Measurements from ENCODE around the gene PATL2.
"Not testable (repeated sequence)": the region's sequence is repeated elsewhere in the genome, so short reads cannot be mapped to it uniquely, and the experiment has no call there.

PATL2 gene

DNA sequence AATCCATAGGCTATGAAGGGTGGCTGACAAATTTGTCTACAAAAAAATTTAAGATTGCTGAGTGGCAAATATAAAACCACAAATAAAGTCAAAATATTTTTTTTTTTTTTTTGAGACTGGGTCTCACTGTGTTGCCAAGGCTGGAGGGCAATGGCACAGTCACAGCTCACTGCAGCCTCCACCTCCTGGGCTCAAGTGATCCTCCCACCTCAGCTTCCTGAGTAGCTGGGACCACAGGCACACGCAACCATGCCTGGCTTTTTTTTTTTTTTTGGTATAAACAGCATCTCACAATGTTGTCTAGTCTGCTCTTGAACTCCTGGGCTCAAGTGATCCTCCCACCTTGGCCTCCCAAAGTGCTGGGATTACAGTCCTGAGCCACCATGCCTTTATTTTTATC lies 20.9 kb downstream of the PATL2 start:
- H3K4me3 Mint-ChIP-seq; H3K27ac Mint-ChIP-seq; DNase-seq; ATAC-seq (replicated peaks); H3K27me3 Mint-ChIP-seq: not testable (repeated sequence)
- Mint-ChIP-seq H3K4me1 (peaks cover 13 to 24% of the 10 kb centered on the region in 2 donors), H3K9me3 (peaks cover 9 to 10% of the 10 kb centered on the region in 2 donors), H3K36me3 (peaks cover 13 to 22% of the 10 kb centered on the region in 2 donors)

DNA sequence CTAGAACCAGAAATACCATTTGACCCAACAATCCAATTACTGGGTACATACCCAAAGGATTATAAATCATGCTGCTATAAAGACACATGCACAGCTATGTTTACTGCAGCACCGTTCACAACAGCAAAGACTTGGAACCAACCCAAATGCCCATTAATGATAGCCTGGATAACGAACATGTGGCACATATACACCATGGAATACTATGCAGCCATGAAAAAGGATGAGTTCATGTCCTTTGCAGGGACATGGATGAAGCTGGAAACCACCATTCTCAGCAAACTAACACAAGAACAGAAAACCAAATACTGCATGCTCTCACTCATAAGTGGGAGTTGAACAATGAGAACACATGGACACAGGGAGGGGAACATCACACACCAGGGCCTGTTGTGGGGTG lies 21.8 kb downstream of the PATL2 start:
- peaks cover 11 to 13% of the 10 kb centered on the region in 2 donors for H3K9me3 Mint-ChIP-seq
- not testable (repeated sequence) for DNase-seq; H3K27me3 Mint-ChIP-seq; H3K27ac Mint-ChIP-seq; ATAC-seq (replicated peaks); H3K4me3 Mint-ChIP-seq
- peaks cover 16 to 26% of the 10 kb centered on the region in 2 donors for H3K36me3 Mint-ChIP-seq
- peaks cover 16 to 28% of the 10 kb centered on the region in 2 donors for H3K4me1 Mint-ChIP-seq

DNA sequence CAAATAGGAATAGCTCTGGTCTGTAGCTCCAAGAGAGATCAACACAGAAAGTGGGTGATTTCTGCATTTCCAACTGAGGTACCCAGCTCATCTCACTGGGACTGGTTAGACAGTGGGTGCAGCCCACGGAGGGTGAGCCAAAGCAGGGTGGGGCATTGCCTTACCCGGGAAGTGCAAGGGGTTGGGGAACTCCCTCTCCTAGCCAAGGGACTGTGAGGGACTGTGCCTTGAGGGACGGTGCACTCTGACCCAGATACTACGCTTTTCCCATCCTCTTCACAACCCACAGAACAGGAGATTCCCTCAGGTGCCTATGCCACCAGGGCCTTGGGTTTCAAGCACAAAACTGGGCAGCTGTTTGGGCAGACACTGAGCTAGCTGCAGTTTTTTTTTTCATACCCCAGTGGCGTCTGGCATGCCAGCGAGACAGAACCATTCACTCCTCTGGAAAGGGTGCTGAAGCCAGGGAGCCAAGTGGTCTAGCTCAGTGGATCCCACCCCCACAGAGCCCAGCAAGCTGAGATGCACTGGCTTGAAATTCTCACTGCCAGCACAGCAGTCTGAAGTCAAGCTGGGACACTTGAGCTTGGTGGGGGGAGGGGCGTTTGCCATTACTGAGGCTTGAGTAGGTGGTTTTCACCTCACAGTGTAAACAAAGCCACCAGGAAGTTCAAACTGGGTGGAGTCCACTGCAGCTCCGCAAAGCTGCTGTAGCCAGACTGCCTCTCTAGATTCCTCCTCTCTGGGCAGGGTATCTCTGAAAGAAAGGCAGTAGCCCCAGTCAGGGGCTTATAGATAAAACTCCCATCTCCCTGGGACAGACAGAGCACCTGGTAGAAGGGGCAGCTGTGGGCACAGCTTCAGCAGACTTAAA lies 28.1 kb downstream of the PATL2 start:
- Mint-ChIP-seq H3K9me3 (peaks cover 13 to 14% of the 10 kb centered on the region in 2 donors), H3K36me3 (peaks cover 11 to 25% of the 10 kb centered on the region in 2 donors)
- peak; percentile 67 to 71 for ATAC-seq (replicated peaks)

DNA sequence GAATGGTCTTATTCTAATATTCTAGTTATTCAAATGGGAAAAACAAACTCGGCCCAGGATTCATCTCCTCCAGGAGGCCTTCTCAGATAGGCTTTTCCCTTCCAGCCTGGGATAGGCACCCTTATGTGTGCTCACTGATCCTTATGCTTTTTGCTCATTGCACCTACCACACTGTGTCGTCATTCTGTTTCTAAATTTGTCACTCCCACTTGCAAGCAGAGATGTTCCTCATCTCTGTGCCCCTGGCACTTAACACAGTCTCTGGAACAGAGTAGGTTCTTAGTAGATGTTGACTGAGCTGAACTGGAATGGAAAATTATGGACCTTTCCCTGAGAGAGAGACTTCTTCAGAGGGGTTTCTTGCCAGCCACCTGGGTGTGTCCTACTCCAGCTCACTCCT lies 28.9 kb downstream of the PATL2 start:
- peaks cover 11 to 19% of the 10 kb centered on the region in 2 donors for H3K36me3 Mint-ChIP-seq
- ATAC-seq (replicated peaks) (peak; percentile 54 to 66), DNase-seq (no peak)
- peaks cover 48 to 76% of the 10 kb centered on the region in 2 donors for H3K4me1 Mint-ChIP-seq
- H3K27ac Mint-ChIP-seq, result no peak overlapping the region
- peaks cover 10 to 14% of the 10 kb centered on the region in 2 donors for H3K9me3 Mint-ChIP-seq
- peak overlapping the region; percentile 11 to 23 for H3K4me3 Mint-ChIP-seq
- H3K27me3 Mint-ChIP-seq, result no peaks in the 10 kb centered on the region

More for the DNA sequence above, 28.1 kb downstream of the PATL2 start:
- peak overlapping the region; percentile 90 for H3K27ac Mint-ChIP-seq
- H3K4me1 Mint-ChIP-seq, result peaks cover 49 to 73% of the 10 kb centered on the region in 2 donors
- H3K4me3 Mint-ChIP-seq, result peak overlapping the region; percentile 51 to 74
- peak; percentile 64 for DNase-seq
- H3K27me3 Mint-ChIP-seq, result not testable (repeated sequence)

DNA sequence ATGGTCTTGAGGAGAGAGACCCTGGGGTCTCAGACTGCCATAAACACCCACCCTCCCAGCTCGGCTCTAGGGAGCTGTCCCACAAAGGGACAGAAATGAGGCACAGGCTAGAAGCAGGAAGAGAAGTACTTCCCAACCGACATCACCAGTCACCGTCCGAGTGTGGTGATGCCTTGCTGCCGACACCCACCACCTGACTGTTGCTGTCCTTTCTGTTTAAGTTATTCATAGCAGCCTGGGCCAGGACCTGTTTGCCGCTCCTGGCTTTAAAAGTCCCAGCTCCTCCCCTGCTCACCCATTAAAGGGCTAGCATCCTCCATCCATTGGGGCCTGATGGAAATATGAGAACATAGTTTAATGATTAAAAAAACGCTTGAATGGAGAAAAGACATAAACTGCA lies 34.4 kb downstream of the PATL2 start:
- peaks cover 0 to 3% of the 10 kb centered on the region in 2 donors for H3K9me3 Mint-ChIP-seq
- H3K4me1 Mint-ChIP-seq, result peaks cover 47 to 75% of the 10 kb centered on the region in 2 donors
- no peaks in the 10 kb centered on the region for H3K27me3 Mint-ChIP-seq
- peak overlapping the region; percentile 88 for H3K27ac Mint-ChIP-seq
- DNase-seq, result peak; percentile 18
- H3K4me3 Mint-ChIP-seq, result peak overlapping the region; percentile 47 to 79
- peaks cover 3 to 7% of the 10 kb centered on the region in 2 donors for H3K36me3 Mint-ChIP-seq
- ATAC-seq (replicated peaks), result peak; percentile 72 to 76

DNA sequence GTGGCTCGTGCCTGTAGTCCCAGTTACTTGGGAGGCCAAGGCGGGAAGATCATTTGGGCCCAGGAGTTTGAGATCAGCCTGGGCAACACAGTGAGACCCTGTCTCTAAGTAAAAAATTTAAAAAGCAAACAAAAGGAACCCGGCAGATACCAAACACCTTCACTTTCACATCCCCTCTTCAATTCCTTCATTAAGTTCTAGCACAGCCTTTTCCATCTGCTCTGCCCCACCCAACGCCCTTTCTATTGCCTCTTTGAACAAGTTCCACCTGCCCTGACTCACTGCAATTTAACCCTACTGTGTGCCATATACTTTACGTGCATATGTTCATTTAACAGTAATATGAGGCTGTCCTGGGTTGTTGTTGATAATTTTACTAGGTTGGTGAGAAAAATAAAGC lies 35.2 kb downstream of the PATL2 start:
- ATAC-seq (replicated peaks), result peak; percentile 20 to 48
- H3K9me3 Mint-ChIP-seq, result peaks cover 0 to 3% of the 10 kb centered on the region in 2 donors

DNA sequence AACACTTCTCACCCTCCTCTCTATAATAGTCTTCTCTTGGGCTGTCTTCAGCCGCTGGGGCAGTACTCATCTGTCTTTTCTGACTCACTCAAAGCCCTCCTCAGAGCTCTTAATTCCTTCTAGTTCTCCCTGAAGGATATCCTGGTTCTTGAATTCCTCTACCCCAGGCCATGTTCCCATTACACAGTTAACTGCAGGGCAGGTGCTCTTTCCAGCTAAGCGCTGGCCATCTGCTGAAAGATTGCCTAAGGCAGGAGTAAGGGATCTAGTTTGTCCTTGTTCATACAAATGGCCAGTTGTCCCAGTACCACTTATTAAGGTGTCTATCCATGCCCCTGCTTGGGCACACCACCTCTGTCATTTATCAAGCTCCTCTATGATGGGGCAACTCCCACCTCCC lies 37.5 kb downstream of the PATL2 start:
- Mint-ChIP-seq H3K36me3 (peaks cover 3 to 7% of the 10 kb centered on the region in 2 donors), H3K27me3 (no peaks in the 10 kb centered on the region), H3K9me3 (peaks cover 0 to 3% of the 10 kb centered on the region in 2 donors), H3K4me1 (peaks cover 54 to 90% of the 10 kb centered on the region in 2 donors), H3K27ac (peak overlapping the region; percentile 74), H3K4me3 (no peak overlapping the region)
- ATAC-seq (replicated peaks) (no peak), DNase-seq (no peak)

More for the DNA sequence above, 35.2 kb downstream of the PATL2 start:
- DNase-seq, result no peak
- Mint-ChIP-seq H3K4me1 (peaks cover 49 to 76% of the 10 kb centered on the region in 2 donors), H3K27ac (peak overlapping the region; percentile 88), H3K27me3 (no peaks in the 10 kb centered on the region), H3K36me3 (peaks cover 3 to 7% of the 10 kb centered on the region in 2 donors), H3K4me3 (peak overlapping the region; percentile 57 to 71)

DNA sequence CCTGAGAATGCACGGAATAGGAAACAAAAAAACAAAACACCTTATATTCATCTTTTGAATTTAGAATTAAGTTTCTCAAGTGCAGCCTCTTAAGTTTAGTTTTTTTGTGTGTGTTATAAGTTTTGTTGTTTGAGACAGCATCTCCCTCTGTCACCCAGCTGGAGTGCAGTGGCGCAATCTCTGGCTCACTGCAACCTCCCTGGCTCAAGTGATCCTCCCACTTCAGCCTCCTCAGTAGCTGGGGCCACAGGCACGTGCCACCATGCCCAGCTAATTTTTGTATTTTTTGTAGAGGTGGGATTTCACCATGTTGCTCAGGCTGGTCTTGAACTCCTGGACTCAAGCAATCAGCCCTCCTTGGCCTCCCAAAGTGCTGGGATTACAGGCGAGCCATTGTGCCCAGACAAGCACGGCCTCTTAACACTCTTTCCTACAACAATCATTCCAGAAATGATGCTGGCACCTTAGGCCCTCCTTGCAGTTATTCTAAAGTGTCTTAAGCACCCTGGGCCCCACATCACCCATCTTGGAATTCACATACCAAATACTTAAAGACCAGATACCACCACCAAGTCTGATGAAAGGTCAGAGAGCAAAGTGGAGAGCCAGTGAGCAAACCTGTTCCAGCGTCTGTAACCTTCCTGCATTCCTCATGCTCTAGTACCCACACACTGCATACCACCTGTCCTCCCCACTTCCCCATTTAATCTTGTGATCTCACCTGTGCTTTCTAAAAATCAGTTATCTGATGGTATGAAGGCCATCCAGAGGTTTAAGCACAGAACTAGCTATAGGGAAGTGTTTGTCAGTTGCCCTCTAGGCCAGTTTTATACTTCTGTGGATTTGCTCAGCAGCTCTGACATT lies 40.8 kb downstream of the PATL2 start:
- H3K27me3 Mint-ChIP-seq, result no peaks in the 10 kb centered on the region
- peaks cover 50 to 87% of the 10 kb centered on the region in 2 donors for H3K4me1 Mint-ChIP-seq
- ATAC-seq (replicated peaks) (peak; percentile 52 to 54), DNase-seq (no peak)
- H3K9me3 Mint-ChIP-seq, result peaks cover 0 to 3% of the 10 kb centered on the region in 2 donors
- peaks cover 3% of the 10 kb centered on the region in 2 donors for H3K36me3 Mint-ChIP-seq
- H3K4me3 Mint-ChIP-seq, result peak overlapping the region in 1 of 2 donors; percentile 18
- H3K27ac Mint-ChIP-seq, result peak overlapping the region; percentile 42

DNA sequence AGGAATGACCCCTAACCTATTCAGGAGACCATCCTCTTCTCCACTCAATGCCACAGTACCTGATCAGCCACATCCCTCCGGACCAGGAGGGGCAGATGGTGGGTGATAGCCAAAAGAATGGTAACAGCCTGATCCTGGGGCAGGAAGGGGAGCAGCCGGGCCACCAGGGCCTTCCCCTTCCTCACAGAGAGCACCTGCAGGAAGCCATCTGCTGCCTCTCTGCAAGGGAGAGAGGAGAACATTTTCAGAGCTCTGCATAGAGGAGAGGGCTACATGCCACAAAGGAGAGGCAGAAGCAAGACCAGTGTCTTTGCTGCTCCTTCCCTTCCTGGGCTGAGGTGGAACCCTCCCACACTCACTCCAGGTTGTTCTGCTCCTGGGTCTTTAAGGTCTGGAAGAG lies 42.2 kb downstream of the PATL2 start:
- Mint-ChIP-seq H3K9me3 (peaks cover 0 to 3% of the 10 kb centered on the region in 2 donors), H3K4me3 (no peak overlapping the region), H3K27ac (peak overlapping the region; percentile 27), H3K27me3 (no peaks in the 10 kb centered on the region), H3K4me1 (peaks cover 50 to 87% of the 10 kb centered on the region in 2 donors), H3K36me3 (peaks cover 3% of the 10 kb centered on the region in 2 donors)
- ATAC-seq (replicated peaks) (no peak), DNase-seq (no peak)

DNA sequence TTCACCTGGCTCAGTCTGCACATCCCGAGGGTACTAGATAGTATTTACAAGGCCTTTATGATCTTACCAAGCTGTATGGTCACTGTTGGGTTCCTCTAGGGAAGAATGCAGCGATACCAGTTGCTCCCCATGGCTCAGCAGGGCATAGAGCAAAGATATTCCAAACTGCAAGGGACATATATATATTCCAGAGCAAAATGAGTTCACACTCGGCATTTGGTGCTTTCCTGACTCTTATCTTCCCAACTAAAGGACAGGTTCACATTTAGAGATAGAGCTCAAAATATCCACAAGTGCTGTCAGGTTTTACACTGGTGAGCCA lies 44.1 kb downstream of the PATL2 start:
- H3K27ac Mint-ChIP-seq, result peak overlapping the region; percentile 95
- H3K36me3 Mint-ChIP-seq, result peaks cover 5 to 6% of the 10 kb centered on the region in 2 donors
- ATAC-seq (replicated peaks) (no peak), DNase-seq (no peak)
- peak overlapping the region; percentile 67 to 73 for H3K4me3 Mint-ChIP-seq
- peaks cover 43 to 74% of the 10 kb centered on the region in 2 donors for H3K4me1 Mint-ChIP-seq
- no peaks in the 10 kb centered on the region for H3K27me3 Mint-ChIP-seq
- H3K9me3 Mint-ChIP-seq, result peaks cover 0 to under 1% of the 10 kb centered on the region in 2 donors

DNA sequence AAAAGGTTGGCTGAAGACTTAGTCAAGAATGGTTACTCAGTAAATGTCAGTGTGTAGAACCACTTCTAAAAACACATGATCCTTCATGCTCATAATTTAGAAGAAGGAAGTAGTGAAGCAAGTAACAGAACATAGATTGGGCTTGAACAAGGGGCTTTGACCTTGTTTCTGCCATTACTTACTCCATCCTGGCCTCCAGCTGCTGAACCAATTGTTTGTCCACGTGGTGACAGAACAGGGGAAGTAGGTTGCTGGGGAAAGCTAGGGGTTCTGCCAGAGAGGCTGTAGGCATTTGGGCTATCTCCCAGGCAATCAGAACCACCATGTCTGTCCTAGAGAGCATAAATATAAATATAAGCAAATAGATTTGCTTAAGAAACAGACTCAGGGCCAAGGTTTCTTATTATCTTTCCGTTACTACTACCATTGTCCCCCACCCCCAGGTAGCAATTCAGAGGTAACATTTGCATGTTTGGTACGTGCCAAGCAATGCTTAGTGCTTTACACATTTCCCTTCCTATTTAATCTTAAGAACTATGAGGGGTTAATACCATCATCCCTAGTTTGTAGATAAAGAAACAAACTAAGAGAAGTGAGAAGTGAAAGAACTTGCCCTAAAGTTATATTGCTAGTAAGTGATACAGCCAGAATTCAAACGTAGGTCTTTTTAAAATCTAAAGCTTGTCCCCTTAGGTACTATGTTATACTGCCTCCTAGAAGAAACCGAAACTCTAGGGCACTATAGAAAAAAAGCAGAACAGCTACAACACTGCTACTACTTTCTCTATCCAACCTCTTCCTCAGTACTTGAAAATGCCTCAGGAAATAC lies 44.7 kb downstream of the PATL2 start:
- peak in 1 of 2 donors; percentile 24 for ATAC-seq (replicated peaks)
- DNase-seq, result no peak
- Mint-ChIP-seq H3K36me3 (peaks cover 5 to 6% of the 10 kb centered on the region in 2 donors), H3K9me3 (no peaks in the 10 kb centered on the region), H3K27ac (peak overlapping the region; percentile 95), H3K27me3 (no peaks in the 10 kb centered on the region), H3K4me1 (peaks cover 41 to 73% of the 10 kb centered on the region in 2 donors), H3K4me3 (peak overlapping the region; percentile 67 to 73)

DNA sequence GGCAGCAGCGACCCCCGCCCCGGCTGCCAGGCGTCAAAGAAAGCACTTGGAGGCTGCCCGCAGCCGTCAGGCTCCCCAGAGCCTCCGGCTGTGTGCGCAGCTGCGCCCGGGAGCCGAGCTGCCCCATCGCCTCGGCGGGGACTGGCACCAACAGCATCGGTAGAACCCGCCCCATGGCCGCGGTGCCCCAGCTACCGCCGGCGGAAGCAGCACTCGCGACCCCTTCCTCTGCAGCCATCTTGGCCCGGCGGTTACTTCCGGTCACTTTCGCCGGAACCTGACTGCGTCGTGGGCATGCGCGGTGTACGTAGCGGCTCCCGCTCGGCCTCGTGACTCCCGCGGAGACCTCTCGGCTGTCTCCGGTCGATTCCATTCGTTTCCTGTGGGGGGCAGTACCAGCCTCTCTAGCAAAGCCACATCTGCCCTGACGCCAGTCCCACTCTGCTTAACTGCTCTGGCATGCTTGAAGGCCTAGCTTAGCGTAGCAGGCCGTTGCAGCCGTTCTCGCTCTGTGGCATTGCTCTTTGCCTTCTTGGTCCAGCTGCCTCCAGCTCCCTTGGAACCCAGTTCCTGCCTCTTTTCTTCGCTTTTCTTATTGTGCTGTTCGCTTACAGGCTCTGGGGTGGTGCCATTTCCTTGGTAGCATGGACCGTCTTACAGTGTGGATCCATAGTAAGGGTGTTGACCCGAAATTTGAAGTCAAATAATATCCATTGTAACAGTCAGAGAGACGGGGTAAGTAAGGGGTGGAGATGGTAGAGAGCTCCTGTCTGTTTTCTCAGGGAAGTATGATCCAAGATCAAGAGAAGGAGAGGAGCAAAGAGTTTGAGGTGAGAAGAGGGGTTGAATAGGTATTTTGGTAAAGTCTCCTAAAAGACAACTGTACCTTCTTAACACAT lies 47.5 kb downstream of the PATL2 start, which contains the start of gene SPG11:
SPG11 (minus strand) TSS at position 253 of the 899 bp plus-strand sequence; CDS start at position 238, 15 bp downstream.
- peak; percentile 96 for DNase-seq
- Mint-ChIP-seq H3K27ac (peak within 1 kb of the TSS; percentile 95), H3K36me3 (peaks cover 12 to 15% of the 10 kb centered on the region in 2 donors), H3K27me3 (no peaks in the 10 kb centered on the region), H3K4me1 (peaks cover 34 to 59% of the 10 kb centered on the region in 2 donors), H3K4me3 (peak within 1 kb of the TSS; percentile 88 to 98), H3K9me3 (no peaks in the 10 kb centered on the region)
- peak; percentile 84 to 85 for ATAC-seq (replicated peaks)
